Mammary epithelial cell (primary cell): ENCODE data around the gene MAMLD1.

Experiments
- EZH2 ChIP-seq: IDR thresholded peaks from 2 replicates; pipeline ENCODE4 v1.6.1; 2012; ENCODE audit warnings: low read length, inconsistent platforms, borderline replicate concordance
- TF ChIP-seq, protein P1 (sequence below), 2 donors: IDR thresholded peaks in 1 of 2; conservative IDR thresholded peaks in 1 of 2; 2 replicates each; pipeline ENCODE4 v1.5.1; 2011 to 2012; ENCODE audit warnings: inconsistent platforms in 2 of 2, low read length in 2 of 2, mild to moderate bottlenecking in 2 of 2, control low read depth in 1 of 2, low read depth in 1 of 2; ENCODE audit not compliant: insufficient read depth in 1 of 2; ENCODE audit errors: extremely low read depth in 1 of 2

DNA sequence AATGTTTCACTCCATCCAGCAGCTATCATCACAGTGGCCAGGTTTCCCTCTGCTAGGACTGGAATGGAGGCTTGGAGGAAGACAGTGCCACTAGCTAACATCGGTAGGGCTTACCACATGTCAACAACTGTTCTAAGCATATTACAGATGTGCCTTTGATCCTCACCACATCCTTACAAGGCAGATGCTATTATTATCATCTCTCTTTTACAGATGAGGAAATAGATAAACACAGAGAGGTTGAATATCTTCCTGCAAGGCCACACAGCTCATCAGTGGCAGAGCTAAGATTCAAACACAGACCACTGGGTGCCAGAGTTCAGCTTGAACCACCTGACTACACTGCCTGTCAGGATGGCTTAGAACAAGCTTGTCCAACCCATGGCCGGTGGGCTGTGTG is 47.4 kb downstream of the MAMLD1 start:
- TF ChIP-seq, protein P1, sequence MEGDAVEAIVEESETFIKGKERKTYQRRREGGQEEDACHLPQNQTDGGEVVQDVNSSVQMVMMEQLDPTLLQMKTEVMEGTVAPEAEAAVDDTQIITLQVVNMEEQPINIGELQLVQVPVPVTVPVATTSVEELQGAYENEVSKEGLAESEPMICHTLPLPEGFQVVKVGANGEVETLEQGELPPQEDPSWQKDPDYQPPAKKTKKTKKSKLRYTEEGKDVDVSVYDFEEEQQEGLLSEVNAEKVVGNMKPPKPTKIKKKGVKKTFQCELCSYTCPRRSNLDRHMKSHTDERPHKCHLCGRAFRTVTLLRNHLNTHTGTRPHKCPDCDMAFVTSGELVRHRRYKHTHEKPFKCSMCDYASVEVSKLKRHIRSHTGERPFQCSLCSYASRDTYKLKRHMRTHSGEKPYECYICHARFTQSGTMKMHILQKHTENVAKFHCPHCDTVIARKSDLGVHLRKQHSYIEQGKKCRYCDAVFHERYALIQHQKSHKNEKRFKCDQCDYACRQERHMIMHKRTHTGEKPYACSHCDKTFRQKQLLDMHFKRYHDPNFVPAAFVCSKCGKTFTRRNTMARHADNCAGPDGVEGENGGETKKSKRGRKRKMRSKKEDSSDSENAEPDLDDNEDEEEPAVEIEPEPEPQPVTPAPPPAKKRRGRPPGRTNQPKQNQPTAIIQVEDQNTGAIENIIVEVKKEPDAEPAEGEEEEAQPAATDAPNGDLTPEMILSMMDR (conservative IDR thresholded peaks at IDR 0.05 in 1 of 2, IDR thresholded peaks at IDR 0.05 in 1 of 2; ENCODE audit: extremely low read depth in 1 of 2, insufficient read depth in 1 of 2, low read depth in 1 of 2, low read length in 2 of 2), result no peak
- TF ChIP-seq EZH2, result no peak
